ENCODE data around the gene COL23A1. TPM values are rescaled to one million over a fixed set of nuclear protein-coding genes. Genes with fewer than 3 reads are reported as not detected.

The COL23A1 gene
- total and polyA plus RNA-seq, 2 of the 8 experiments (the other 6 are each of a cell fraction or from before 2014, with no cell fraction given): 3.1 to 4.7 TPM

GRCh38 chr5:178282391-178282790, 307.8 kb downstream of the COL23A1 start:
- H2AK5ac ChIP-seq (ENCODE audit: low read depth, low read length): no peak overlapping the region
- ChIA-PET CTCF (ENCODE audit: partially characterized antibody) (interaction anchor here (0.6 to 10.0 kb wide), 18 partner anchors 7 to 930 kb away, joined by 3 to 131 read pairs (median 8); partner anchors contain the start of gene COL23A1), POLR2A (ENCODE audit: partially characterized antibody) (no interaction called here)
- no peaks in the 10 kb centered on the region for H3K36me3 ChIP-seq (ENCODE audit: control insufficient read depth in 2 of 4, insufficient read depth in 4 of 4, low read length in 3 of 4)
- 0 out of 2 replicates have a peak overlapping the region, but pooled peaks have one; percentile 4 for H3K18ac ChIP-seq (ENCODE audit: extremely low read depth, low read length)
- H3K56ac ChIP-seq (replicated peaks; ENCODE audit: insufficient read length, low read depth, low read length): no peak overlapping the region
- H3K4me1 ChIP-seq (replicated peaks in 1 of 4; ENCODE audit: control insufficient read depth in 3 of 4, insufficient read depth in 4 of 4, low read length in 3 of 4): peaks cover 0 to 4% (median 2%) of the 10 kb centered on the region in 4 experiments; a peak in 2 of 7 replicates
- H3K23ac ChIP-seq (ENCODE audit: insufficient read length): no peak overlapping the region
- H3K79me2 ChIP-seq (ENCODE audit: control insufficient read depth in 1 of 2, insufficient read depth in 2 of 2, low read length in 2 of 2): no peaks in the 10 kb centered on the region
- H2BK5ac ChIP-seq (ENCODE audit: low read depth, low read length): no peak overlapping the region
- H4K5ac ChIP-seq (ENCODE audit: insufficient read length, low read depth, low read length): no peak overlapping the region
- no peak overlapping the region for H2AFZ ChIP-seq (ENCODE audit: low read length)
- no peak overlapping the region for H2BK120ac ChIP-seq (replicated peaks; ENCODE audit: low read depth, low read length)
- no peak overlapping the region for H2BK15ac ChIP-seq (ENCODE audit: low read length)
- H2BK20ac ChIP-seq (ENCODE audit: low read length): no peak overlapping the region
- H3K79me1 ChIP-seq (ENCODE audit: low read depth, low read length): no peaks in the 10 kb centered on the region
- no peak overlapping the region for H3K4ac ChIP-seq (replicated peaks; ENCODE audit: insufficient read length, low read depth, low read length)
- H4K20me1 ChIP-seq (replicated peaks in 1 of 2; ENCODE audit: control insufficient read depth in 1 of 2, insufficient read depth in 2 of 2, low read length in 2 of 2): no peaks in the 10 kb centered on the region
- peaks cover 0 to 4% of the 10 kb centered on the region in 2 experiments; a peak in 1 of 4 replicates for H3K9me3 ChIP-seq (ENCODE audit: insufficient read depth in 2 of 2, low read depth in 1 of 2, low read length in 1 of 2)
- no peak for FAIRE-seq
- H3K4me2 ChIP-seq (ENCODE audit: insufficient read depth in 1 of 2, low read depth in 2 of 2, low read length in 2 of 2): no peak overlapping the region
- H3K27me3 ChIP-seq (replicated peaks in 1 of 4; ENCODE audit: control insufficient read depth in 3 of 4, extremely low read depth in 1 of 4, insufficient read depth in 3 of 4, low read length in 3 of 4): peaks cover 0 to 10% (median 2%) of the 10 kb centered on the region in 4 experiments; a peak in 4 of 7 replicates
- no peak overlapping the region for H2BK12ac ChIP-seq (ENCODE audit: low read depth, low read length)
- H3K27ac ChIP-seq (ENCODE audit: low read depth, low read length): no peak overlapping the region
- H3K23me2 ChIP-seq (ENCODE audit: low read depth, low read length): no peaks in the 10 kb centered on the region
- DNase-seq (ENCODE audit: low read depth in 1 of 2, low spot score in 2 of 2): no peak
- no peak overlapping the region for H3K4me3 ChIP-seq (ENCODE audit: extremely low read depth in 1 of 4, insufficient read depth in 2 of 4, low read depth in 3 of 4, low read length in 4 of 4)
- WGBS, 2 experiments (ENCODE audit: extremely low coverage in 1 of 2, insufficient coverage in 1 of 2, insufficient read length in 1 of 2, insufficient replicate concordance in 2 of 2, low coverage in 1 of 2, low lambda C conversion rate in 2 of 2, missing lambda C conversion rate in 1 of 2): 97% methylated on average over 4 of the region's 4 CpGs; no CpG with 5 or more reads in 1 of the 2 experiments
- no peak overlapping the region for H3K9ac ChIP-seq (replicated peaks in 1 of 4; ENCODE audit: extremely low read depth in 1 of 4, low read depth in 3 of 4, low read length in 3 of 4)
- no peak overlapping the region for H4K8ac ChIP-seq (ENCODE audit: extremely low read depth, insufficient read depth, low read length)
- no peak overlapping the region for H3K14ac ChIP-seq (ENCODE audit: insufficient read length)
- no peak overlapping the region for H4K91ac ChIP-seq (replicated peaks; ENCODE audit: insufficient read length, low read length)
- TF ChIP-seq ZNF274 (IDR thresholded peaks at IDR 0.05; ENCODE audit: borderline replicate concordance, extremely low read depth, low read length) (no peak), FOSL1 (IDR thresholded peaks at IDR 0.05; ENCODE audit: insufficient read depth, low read depth, low read length) (no peak), RXRA (IDR thresholded peaks at IDR 0.05; ENCODE audit: insufficient read depth, low read depth, low read length) (no peak), EGR1 (IDR thresholded peaks at IDR 0.05; ENCODE audit: borderline replicate concordance, low read depth, low read length) (no peak), SIRT6 (IDR thresholded peaks at IDR 0.05; ENCODE audit: low read length) (no peak), BRCA1 (IDR thresholded peaks at IDR 0.05; ENCODE audit: low read depth, low read length) (no peak), TBP (IDR thresholded peaks at IDR 0.05; ENCODE audit: low read depth, low read length) (no peak), CREB1 (IDR thresholded peaks at IDR 0.05) (no peak), RAD21 (IDR thresholded peaks at IDR 0.05 in 1 of 2, conservative IDR thresholded peaks at IDR 0.05 in 1 of 2; ENCODE audit: low read depth in 2 of 2, low read length in 2 of 2) (no peak), GTF2F1 (IDR thresholded peaks at IDR 0.05; ENCODE audit: borderline replicate concordance, low read depth, low read length) (no peak)
- TF ChIP-seq, protein P1, sequence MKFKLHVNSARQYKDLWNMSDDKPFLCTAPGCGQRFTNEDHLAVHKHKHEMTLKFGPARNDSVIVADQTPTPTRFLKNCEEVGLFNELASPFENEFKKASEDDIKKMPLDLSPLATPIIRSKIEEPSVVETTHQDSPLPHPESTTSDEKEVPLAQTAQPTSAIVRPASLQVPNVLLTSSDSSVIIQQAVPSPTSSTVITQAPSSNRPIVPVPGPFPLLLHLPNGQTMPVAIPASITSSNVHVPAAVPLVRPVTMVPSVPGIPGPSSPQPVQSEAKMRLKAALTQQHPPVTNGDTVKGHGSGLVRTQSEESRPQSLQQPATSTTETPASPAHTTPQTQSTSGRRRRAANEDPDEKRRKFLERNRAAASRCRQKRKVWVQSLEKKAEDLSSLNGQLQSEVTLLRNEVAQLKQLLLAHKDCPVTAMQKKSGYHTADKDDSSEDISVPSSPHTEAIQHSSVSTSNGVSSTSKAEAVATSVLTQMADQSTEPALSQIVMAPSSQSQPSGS (IDR thresholded peaks at IDR 0.05; ENCODE audit: low read length): no peak
- TF ChIP-seq, protein P2, sequence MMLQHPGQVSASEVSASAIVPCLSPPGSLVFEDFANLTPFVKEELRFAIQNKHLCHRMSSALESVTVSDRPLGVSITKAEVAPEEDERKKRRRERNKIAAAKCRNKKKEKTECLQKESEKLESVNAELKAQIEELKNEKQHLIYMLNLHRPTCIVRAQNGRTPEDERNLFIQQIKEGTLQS (IDR thresholded peaks at IDR 0.05; ENCODE audit: insufficient read depth, low read depth, low read length): no peak

Measured in H1 (cell line).